NB4 (cell line): ENCODE measurements around the gene RFTN1.
"Not testable (repeated sequence)": the region's sequence is repeated elsewhere in the genome, so short reads cannot be mapped to it uniquely, and the experiment has no call there.

ENCODE experiments used
- CTCF ChIP-seq: IDR thresholded peaks from one replicate; pipeline ENCODE4 v1.5.1; 2012; ENCODE audit warnings: low read depth, low read length
- MAX ChIP-seq: IDR thresholded peaks from 2 replicates; pipeline ENCODE4 v1.6.1; 2011; ENCODE audit warnings: low read depth, low read length
- MYC ChIP-seq: IDR thresholded peaks from 2 replicates; pipeline ENCODE4 v1.6.1; 2011; ENCODE audit warnings: low read depth, low read length
- POLR2A ChIP-seq: IDR thresholded peaks from 2 replicates; pipeline ENCODE4 v1.6.1; 2011; ENCODE audit warnings: mild to moderate bottlenecking; ENCODE audit not compliant: insufficient read length; ENCODE audit errors: extremely low read depth

- TF ChIP-seq POLR2A, CTCF, MYC, MAX: not testable (repeated sequence)
Observed at GRCh38 chr3:16310486-16310885, 203.0 kb downstream of the RFTN1 start.
